Medulla oblongata (tissue), 1 donor: ENCODE results near the gene PHF20.
"Not testable (repeated sequence)": the region's sequence is repeated elsewhere in the genome, so short reads cannot be mapped to it uniquely, and the experiment has no call there.

Experiments
- DNase-seq: peaks from one replicate; pipeline ENCODE4 v3.0.0-alpha.2; 2015; ENCODE audit errors: extremely low spot score

Gene PHF20

GRCh38 chr20:35739294-35740163 lies 32.3 kb upstream of the PHF20 start:
- peak; percentile 23 for DNase-seq

GRCh38 chr20:35741892-35742740 lies 29.7 kb upstream of the PHF20 start, which contains the start of gene RBM39:
Gene RBM39 (minus strand): TSS chr20:35742260. CDS start chr20:35740874, 1,386 bp downstream.
- peak; percentile 100 for DNase-seq

GRCh38 chr20:35742741-35743523 lies 28.9 kb upstream of the PHF20 start:
- peak; percentile 63 for DNase-seq

GRCh38 chr20:35743693-35744491 lies 27.9 kb upstream of the PHF20 start:
- peak; percentile 58 for DNase-seq

- not testable (repeated sequence) for DNase-seq
These were observed 27.3 kb upstream of the PHF20 start for GRCh38 chr20:35744492-35744841.

GRCh38 chr20:35750611-35751010 lies 21.2 kb upstream of the PHF20 start:
- no peak for DNase-seq

- no peak for DNase-seq
These were observed 15.4 kb upstream of the PHF20 start for GRCh38 chr20:35756404-35756803.

GRCh38 chr20:35757098-35757705 lies 14.6 kb upstream of the PHF20 start:
- DNase-seq: no peak

- DNase-seq: not testable (repeated sequence)
These were observed 10.3 kb upstream of the PHF20 start for GRCh38 chr20:35761548-35761947.

GRCh38 chr20:35762461-35762860 lies 9.4 kb upstream of the PHF20 start:
- no peak for DNase-seq

GRCh38 chr20:35764936-35765335 lies 6.9 kb upstream of the PHF20 start:
- not testable (repeated sequence) for DNase-seq

- no peak for DNase-seq
These were observed 5.0 kb upstream of the PHF20 start for GRCh38 chr20:35766843-35767242.

- peak; percentile 86 for DNase-seq
These were observed 3.9 kb upstream of the PHF20 start for GRCh38 chr20:35767683-35768481.

- peak; percentile 94 for DNase-seq
These were observed 2.8 kb upstream of the PHF20 start for GRCh38 chr20:35768731-35769664.

- no peak for DNase-seq
These were observed 487 bp upstream of the PHF20 start for GRCh38 chr20:35771367-35771688.

GRCh38 chr20:35772563-35773058 lies 796 bp downstream of the PHF20 start:
- DNase-seq: no peak

GRCh38 chr20:35773154-35773751 lies 1.4 kb downstream of the PHF20 start:
- DNase-seq: peak; percentile 79

- no peak for DNase-seq
These were observed 2.6 kb downstream of the PHF20 start for GRCh38 chr20:35774391-35774790.
